Ascending aorta (tissue), 2 donors: ENCODE measurements around the gene ACR. TPM values are rescaled to one million over a fixed set of nuclear protein-coding genes. Genes with fewer than 3 reads are reported as not detected.

Source experiments
- DNase-seq, 2 donors: peaks; one replicate each; pipeline ENCODE4 v3.0.0-alpha.2; 2019; ENCODE audit warnings: low spot score in 2 of 2
- H3K27ac ChIP-seq, 2 donors: fragments of 200-600 bp; sonication (generic); one replicate each; pipeline ENCODE4 v1.5.1; 2016 to 2017; ENCODE audit warnings: mild to moderate bottlenecking in 1 of 2
- H3K27me3 ChIP-seq: fragments of 200-600 bp; sonication (generic); one replicate; pipeline ENCODE4 v1.5.1; 2017
- H3K36me3 ChIP-seq, 2 donors: fragments of 200-600 bp; sonication (generic); one replicate each; pipeline ENCODE4 v1.5.1; 2016
- H3K4me1 ChIP-seq, 2 donors: fragments of 200-600 bp; sonication (generic); one replicate each; pipeline ENCODE4 v1.5.1; 2016 to 2017; ENCODE audit warnings: mild to moderate bottlenecking in 1 of 2
- H3K4me3 ChIP-seq, 2 donors: fragments of 200-600 bp; sonication (generic); one replicate each; pipeline ENCODE4 v1.5.1; 2016 to 2017; ENCODE audit warnings: mild to moderate bottlenecking in 1 of 2
- H3K9me3 ChIP-seq, 2 donors: fragments of 200-600 bp; sonication (generic); one replicate each; pipeline ENCODE4 v1.5.1; 2016
- CTCF ChIP-seq, 3 experiments: fragments of 200-600 bp in 2 of 3; fragments of 450-650 bp in 1 of 3; sonication (generic) in 2 of 3; IDR thresholded peaks; one replicate each; pipeline ENCODE4 v1.5.1; 2016 to 2019; ENCODE audit warnings: antibody characterized with exemption in 3 of 3, mild to moderate bottlenecking in 1 of 3, moderate library complexity in 1 of 3
- intact Hi-C: fragments of 100-400 bp; cut with DNase I; formaldehyde crosslinking; loops from one replicate; pipeline ENCODE4 v1.15.1; 2023
- total RNA-seq: library from RNA; depleted of rRNA; stranded (reverse); fragments of >200 nt; gene quantifications from one replicate; pipeline ENCODE4 v1.1.0, GENCODE V29; 2016

Gene ACR
- total RNA-seq, 1 donor from 2014 or later = not detected

DNA sequence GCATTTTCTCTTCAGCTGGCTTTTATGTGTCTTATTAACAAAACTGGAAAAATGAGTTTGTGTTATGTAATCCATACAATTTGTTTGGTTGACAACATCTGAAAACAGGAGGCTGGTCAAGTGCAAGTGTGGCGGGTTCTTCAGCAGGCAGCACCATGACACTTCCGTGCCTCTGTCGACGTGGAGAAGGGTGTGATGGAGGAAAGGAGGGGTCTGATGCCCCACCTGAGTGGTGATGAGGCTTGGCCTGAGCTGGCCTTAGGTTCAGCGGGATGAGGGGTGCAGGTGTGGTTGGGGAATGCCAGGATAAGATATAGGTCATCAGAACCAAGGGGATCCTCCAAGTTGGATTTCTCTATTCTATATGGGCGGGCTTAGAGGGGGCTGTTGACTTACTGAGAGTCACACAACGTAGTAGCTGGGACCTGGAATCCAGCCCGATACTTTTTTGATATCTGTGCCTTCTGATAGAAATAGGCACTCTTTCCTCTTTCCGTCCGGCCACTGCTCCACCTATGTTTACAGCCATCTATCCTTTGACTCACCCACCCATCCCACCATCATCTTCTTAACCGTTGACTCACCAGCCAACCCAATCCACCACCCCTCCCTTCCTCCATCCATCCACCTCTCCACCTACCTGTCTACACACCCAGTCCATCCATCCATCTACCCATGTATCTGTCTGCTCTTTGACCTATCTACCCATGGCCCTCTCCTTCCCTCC, 36.4 kb upstream of the ACR start:
- Histone ChIP-seq H3K4me3 (no peak overlapping the region), H3K9me3 (no peaks in the 10 kb centered on the region), H3K36me3 (no peaks in the 10 kb centered on the region), H3K27ac (no peak overlapping the region), H3K4me1 (no peaks in the 10 kb centered on the region), H3K27me3 (no peaks in the 10 kb centered on the region)
- TF ChIP-seq CTCF (IDR thresholded peaks at IDR 0.05) = no peak
- peak in 1 of 2 donors; percentile 61 for DNase-seq
- intact Hi-C loops = no loop called here

DNA sequence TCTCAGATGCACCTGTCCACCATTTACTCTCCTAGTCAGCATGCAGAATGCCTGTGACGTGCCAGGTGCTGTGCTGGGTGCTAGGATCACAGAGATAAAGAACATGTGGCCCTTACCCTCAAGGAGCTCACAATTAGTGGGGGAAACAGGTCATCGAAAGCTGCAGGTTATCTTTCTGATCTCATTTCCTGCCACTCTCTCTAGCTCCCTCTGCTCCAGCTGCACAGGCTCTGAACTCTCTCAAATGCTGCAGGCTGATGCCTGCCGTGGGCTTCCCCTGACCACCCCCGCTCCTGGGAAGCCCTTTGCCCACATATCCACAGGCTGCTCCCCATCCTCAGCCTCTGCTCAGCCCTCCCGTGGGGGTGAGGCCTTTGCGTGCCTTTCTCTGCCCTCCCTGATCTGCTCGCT, 35.7 kb upstream of the ACR start:
- intact Hi-C loops = no loop called here
- no peak for TF ChIP-seq CTCF (IDR thresholded peaks at IDR 0.05)
- Histone ChIP-seq H3K4me1 (no peaks in the 10 kb centered on the region), H3K27ac (no peak overlapping the region), H3K27me3 (no peaks in the 10 kb centered on the region), H3K4me3 (no peak overlapping the region), H3K36me3 (no peaks in the 10 kb centered on the region), H3K9me3 (no peaks in the 10 kb centered on the region)
- DNase-seq = peak in 1 of 2 donors; percentile 27

DNA sequence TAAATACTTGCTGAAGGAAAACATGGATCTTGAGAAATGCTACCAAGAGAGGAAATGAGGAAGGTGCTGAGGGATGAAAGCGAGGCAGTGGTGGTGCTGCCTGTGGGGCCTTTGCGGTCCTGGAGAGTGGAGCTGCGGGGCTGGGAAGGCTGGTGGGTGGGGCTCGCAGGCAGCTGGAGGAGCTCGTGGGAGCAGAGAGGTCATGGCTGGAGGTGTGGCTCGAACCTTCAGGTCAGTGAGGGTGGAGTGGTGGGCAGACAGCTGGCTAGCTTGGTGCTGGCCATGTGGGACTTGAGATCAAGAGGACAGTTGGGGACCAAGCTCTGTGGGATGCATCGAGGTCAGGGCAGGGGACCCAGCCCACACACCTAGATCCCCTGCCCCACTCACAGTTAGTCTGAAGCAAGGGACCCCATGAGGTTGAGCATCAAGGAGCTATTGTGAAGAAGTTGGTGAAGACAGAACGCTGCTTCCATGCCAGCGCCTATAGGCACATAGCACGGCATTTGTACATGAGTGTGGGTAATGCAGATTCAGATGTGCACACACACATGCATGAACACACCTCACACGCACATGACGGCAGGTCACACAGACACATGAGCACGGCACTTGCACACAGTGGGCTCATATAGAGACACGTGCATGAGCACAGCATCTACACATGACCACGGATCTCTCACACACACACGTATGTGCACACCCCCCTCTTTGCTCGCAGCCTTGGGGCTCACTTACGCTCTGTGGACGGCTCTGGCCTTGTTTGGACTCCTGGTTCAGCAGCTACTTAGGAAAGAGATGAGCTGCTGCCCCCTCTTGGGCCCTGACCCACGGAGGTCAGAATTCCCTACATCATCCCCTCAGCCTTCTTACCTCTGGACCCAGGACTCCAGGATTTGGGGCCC, 34.9 kb upstream of the ACR start:
- Histone ChIP-seq H3K27ac (no peak overlapping the region), H3K9me3 (no peaks in the 10 kb centered on the region), H3K4me1 (no peaks in the 10 kb centered on the region), H3K36me3 (no peaks in the 10 kb centered on the region), H3K4me3 (no peak overlapping the region), H3K27me3 (no peaks in the 10 kb centered on the region)
- peak in 1 of 2 donors; percentile 52 for DNase-seq
- intact Hi-C loops = no loop called here
- no peak for TF ChIP-seq CTCF (IDR thresholded peaks at IDR 0.05)

GRCh38 chr22:50703726-50704509, 34.1 kb upstream of the ACR start:
- Histone ChIP-seq H3K36me3 (no peaks in the 10 kb centered on the region), H3K27ac (no peak overlapping the region), H3K4me1 (no peaks in the 10 kb centered on the region), H3K9me3 (no peaks in the 10 kb centered on the region), H3K27me3 (no peaks in the 10 kb centered on the region), H3K4me3 (no peak overlapping the region)
- intact Hi-C loops = no loop called here
- DNase-seq = peak in 1 of 2 donors; percentile 35
- no peak for TF ChIP-seq CTCF (IDR thresholded peaks at IDR 0.05)

DNA sequence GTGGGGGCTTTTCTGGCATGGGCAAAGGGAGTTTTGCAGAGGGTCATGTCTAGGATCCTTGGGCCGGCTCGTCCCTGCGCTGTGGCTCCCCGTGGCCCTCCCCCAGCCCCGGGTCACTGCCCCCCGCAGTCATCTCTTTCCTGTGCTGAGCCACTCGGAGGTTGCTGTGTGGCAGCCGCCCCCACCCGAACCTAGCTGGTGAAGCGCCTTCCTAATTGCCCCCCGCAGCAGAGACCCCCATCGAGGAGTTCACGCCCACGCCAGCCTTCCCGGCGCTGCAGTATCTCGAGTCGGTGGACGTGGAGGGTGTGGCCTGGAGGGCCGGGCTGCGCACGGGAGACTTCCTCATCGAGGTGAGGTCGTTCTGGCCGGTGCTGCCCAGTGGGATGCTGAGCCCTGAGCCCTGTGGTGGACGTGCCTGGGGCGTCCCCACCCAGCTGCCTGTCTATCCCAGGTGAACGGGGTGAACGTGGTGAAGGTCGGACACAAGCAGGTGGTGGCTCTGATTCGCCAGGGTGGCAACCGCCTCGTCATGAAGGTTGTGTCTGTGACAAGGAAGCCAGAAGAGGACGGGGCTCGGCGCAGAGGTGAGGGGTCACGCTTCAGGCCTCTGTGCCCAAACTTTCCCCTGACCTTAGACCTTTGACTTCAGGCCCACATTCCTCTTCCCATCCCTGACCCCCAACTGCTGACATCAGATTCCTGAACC, 33.3 kb upstream of the ACR start:
- Histone ChIP-seq H3K9me3 (no peaks in the 10 kb centered on the region), H3K4me3 (no peak overlapping the region), H3K27ac (no peak overlapping the region), H3K4me1 (no peaks in the 10 kb centered on the region), H3K36me3 (no peaks in the 10 kb centered on the region), H3K27me3 (no peaks in the 10 kb centered on the region)
- intact Hi-C loops = no loop called here
- TF ChIP-seq CTCF (IDR thresholded peaks at IDR 0.05) = no peak
- peak in 1 of 2 donors; percentile 51 for DNase-seq
